ENCODE measurements around the gene COL25A1.

DNA sequence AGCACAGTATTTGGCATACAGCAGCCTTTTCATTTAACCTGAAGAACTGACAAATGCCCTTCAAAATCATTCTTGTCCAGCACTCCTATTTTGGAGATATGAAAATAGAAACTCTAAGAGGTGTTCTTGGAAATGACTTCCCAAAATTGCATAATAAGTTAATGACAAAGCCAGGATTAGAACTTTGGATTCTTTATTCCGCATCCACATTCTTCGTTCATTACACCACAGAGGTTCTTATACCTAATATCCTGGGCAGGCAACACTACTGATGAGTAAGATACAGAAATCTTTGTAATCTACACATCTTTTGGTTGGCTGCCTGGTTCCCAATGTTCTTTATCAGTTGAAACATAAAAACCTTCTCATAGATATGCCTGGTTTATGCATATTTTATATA is 5.9 kb downstream of the COL25A1 start:
- TF ChIP-seq POLR2A (IDR thresholded peaks at IDR 0.05): no peak
- TF ChIP-seq, protein P1, sequence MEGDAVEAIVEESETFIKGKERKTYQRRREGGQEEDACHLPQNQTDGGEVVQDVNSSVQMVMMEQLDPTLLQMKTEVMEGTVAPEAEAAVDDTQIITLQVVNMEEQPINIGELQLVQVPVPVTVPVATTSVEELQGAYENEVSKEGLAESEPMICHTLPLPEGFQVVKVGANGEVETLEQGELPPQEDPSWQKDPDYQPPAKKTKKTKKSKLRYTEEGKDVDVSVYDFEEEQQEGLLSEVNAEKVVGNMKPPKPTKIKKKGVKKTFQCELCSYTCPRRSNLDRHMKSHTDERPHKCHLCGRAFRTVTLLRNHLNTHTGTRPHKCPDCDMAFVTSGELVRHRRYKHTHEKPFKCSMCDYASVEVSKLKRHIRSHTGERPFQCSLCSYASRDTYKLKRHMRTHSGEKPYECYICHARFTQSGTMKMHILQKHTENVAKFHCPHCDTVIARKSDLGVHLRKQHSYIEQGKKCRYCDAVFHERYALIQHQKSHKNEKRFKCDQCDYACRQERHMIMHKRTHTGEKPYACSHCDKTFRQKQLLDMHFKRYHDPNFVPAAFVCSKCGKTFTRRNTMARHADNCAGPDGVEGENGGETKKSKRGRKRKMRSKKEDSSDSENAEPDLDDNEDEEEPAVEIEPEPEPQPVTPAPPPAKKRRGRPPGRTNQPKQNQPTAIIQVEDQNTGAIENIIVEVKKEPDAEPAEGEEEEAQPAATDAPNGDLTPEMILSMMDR (IDR thresholded peaks at IDR 0.05): no peak

All from heart left ventricle (tissue), 13 donors.